ENCODE results near the gene NADSYN1. TPM values are rescaled to one million over a fixed set of nuclear protein-coding genes. Genes with fewer than 3 reads are reported as not detected.

The NADSYN1 gene
- total and polyA plus RNA-seq, 2 experiments from 2014 or later, result 35.6 to 54.9 TPM

GRCh38 chr11:71443736-71444445, 9.1 kb upstream of the NADSYN1 start:
- H3K27me3 Mint-ChIP-seq (ENCODE audit: insufficient read depth, low read depth, poor library complexity), result peaks cover 12% of the 10 kb centered on the region
- Histone ChIP-seq H3K27me3 (ENCODE audit: insufficient read depth) (no peaks in the 10 kb centered on the region), H3K36me3 (ENCODE audit: insufficient read depth) (peaks cover 55% of the 10 kb centered on the region), H2AFZ (no peak overlapping the region), H3K27ac (ENCODE audit: low read depth) (no peak overlapping the region), H3K4me3 (no peak overlapping the region), H3K9me2 (ENCODE audit: insufficient read depth) (no peaks in the 10 kb centered on the region), H4K20me1 (replicated peaks; ENCODE audit: insufficient read depth) (peaks cover 33% of the 10 kb centered on the region), H3F3A (replicated peaks; ENCODE audit: low read depth) (no peaks in the 10 kb centered on the region), H3K4me2 (no peak overlapping the region), H3K79me2 (replicated peaks; ENCODE audit: insufficient read depth) (peaks cover 34% of the 10 kb centered on the region), H3K4me1 (ENCODE audit: insufficient read depth) (peaks cover 10% of the 10 kb centered on the region)
- peaks cover 18% of the 10 kb centered on the region; the same call in 2 of the 3 replicates for H3K4me1 Mint-ChIP-seq
- ATAC-seq (no peak), DNase-seq (ENCODE audit: low spot score) (no peak)
- H3K4me3 Mint-ChIP-seq, result no peak overlapping the region
- peaks cover 80% of the 10 kb centered on the region for H3K36me3 Mint-ChIP-seq (ENCODE audit: low read depth)
- H3K9me3 Mint-ChIP-seq, result peaks cover 7% of the 10 kb centered on the region; the same call in 2 of the 3 replicates
- no peak for TF ChIP-seq EZH2 (IDR thresholded peaks at IDR 0.05; ENCODE audit: low read depth, unreplicated experiment)
- no peak for TF ChIP-seq STAT1 (IDR thresholded peaks at IDR 0.05; ENCODE audit: unreplicated experiment)
- TF ChIP-seq, protein P1, sequence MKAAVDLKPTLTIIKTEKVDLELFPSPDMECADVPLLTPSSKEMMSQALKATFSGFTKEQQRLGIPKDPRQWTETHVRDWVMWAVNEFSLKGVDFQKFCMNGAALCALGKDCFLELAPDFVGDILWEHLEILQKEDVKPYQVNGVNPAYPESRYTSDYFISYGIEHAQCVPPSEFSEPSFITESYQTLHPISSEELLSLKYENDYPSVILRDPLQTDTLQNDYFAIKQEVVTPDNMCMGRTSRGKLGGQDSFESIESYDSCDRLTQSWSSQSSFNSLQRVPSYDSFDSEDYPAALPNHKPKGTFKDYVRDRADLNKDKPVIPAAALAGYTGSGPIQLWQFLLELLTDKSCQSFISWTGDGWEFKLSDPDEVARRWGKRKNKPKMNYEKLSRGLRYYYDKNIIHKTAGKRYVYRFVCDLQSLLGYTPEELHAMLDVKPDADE (IDR thresholded peaks at IDR 0.05), result no peak
- no peak overlapping the region for H3K27ac Mint-ChIP-seq

DNA sequence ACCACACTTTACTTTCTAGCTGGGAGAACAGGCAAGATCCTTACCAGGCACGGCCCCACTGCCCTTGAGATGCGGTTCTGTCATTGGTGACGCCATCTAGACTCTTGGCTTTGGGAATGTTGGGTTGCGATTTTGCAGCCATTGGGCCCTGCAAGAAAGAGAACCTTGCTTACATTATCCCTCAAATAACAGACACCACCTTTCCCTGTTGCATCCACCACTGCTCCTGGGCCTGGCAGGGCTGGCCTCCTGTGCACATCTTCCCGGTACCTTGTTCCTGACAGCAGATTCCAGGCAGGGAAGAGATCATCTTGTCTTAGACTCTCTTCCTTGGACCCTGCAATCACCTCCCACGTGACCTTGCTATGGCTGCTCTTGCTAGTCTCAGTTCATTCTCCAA, 8.2 kb upstream of the NADSYN1 start:
- no peaks in the 10 kb centered on the region for H3K27me3 ChIP-seq (ENCODE audit: insufficient read depth)
- H3K36me3 Mint-ChIP-seq (ENCODE audit: low read depth), result peaks cover 73% of the 10 kb centered on the region
- H3K4me2 ChIP-seq, result no peak overlapping the region
- no peaks in the 10 kb centered on the region for H3F3A ChIP-seq (replicated peaks; ENCODE audit: low read depth)
- H3K4me3 ChIP-seq, result no peak overlapping the region
- peaks cover 25% of the 10 kb centered on the region; the same call in 2 of the 3 replicates for H3K4me1 Mint-ChIP-seq
- H3K9me2 ChIP-seq (ENCODE audit: insufficient read depth), result no peaks in the 10 kb centered on the region
- peaks cover 28% of the 10 kb centered on the region for H4K20me1 ChIP-seq (replicated peaks; ENCODE audit: insufficient read depth)
- DNase-seq (ENCODE audit: low spot score) (no peak), ATAC-seq (no peak)
- peaks cover 7% of the 10 kb centered on the region; the same call in 2 of the 3 replicates for H3K9me3 Mint-ChIP-seq
- H3K27me3 Mint-ChIP-seq (ENCODE audit: insufficient read depth, low read depth, poor library complexity), result peaks cover 12% of the 10 kb centered on the region
- no peak overlapping the region for H3K27ac ChIP-seq (ENCODE audit: low read depth)
- TF ChIP-seq, protein P2, sequence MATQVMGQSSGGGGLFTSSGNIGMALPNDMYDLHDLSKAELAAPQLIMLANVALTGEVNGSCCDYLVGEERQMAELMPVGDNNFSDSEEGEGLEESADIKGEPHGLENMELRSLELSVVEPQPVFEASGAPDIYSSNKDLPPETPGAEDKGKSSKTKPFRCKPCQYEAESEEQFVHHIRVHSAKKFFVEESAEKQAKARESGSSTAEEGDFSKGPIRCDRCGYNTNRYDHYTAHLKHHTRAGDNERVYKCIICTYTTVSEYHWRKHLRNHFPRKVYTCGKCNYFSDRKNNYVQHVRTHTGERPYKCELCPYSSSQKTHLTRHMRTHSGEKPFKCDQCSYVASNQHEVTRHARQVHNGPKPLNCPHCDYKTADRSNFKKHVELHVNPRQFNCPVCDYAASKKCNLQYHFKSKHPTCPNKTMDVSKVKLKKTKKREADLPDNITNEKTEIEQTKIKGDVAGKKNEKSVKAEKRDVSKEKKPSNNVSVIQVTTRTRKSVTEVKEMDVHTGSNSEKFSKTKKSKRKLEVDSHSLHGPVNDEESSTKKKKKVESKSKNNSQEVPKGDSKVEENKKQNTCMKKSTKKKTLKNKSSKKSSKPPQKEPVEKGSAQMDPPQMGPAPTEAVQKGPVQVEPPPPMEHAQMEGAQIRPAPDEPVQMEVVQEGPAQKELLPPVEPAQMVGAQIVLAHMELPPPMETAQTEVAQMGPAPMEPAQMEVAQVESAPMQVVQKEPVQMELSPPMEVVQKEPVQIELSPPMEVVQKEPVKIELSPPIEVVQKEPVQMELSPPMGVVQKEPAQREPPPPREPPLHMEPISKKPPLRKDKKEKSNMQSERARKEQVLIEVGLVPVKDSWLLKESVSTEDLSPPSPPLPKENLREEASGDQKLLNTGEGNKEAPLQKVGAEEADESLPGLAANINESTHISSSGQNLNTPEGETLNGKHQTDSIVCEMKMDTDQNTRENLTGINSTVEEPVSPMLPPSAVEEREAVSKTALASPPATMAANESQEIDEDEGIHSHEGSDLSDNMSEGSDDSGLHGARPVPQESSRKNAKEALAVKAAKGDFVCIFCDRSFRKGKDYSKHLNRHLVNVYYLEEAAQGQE (IDR thresholded peaks at IDR 0.05; ENCODE audit: unreplicated experiment), result no peak
- H3K36me3 ChIP-seq (ENCODE audit: insufficient read depth), result peaks cover 46% of the 10 kb centered on the region
- H3K4me1 ChIP-seq (ENCODE audit: insufficient read depth), result peaks cover 12% of the 10 kb centered on the region
- H3K79me2 ChIP-seq (replicated peaks; ENCODE audit: insufficient read depth), result peaks cover 44% of the 10 kb centered on the region
- no peak overlapping the region for H3K27ac Mint-ChIP-seq
- no peak overlapping the region for H2AFZ ChIP-seq
- H3K4me3 Mint-ChIP-seq, result no peak overlapping the region

Measured in GM23338 (cell line).